ENCODE measurements around the gene ACAD9.

The ACAD9 gene

GRCh38 chr3:128950223-128950938 lies 71.0 kb downstream of the ACAD9 start:
- no peak overlapping the region for H3K4me3 ChIP-seq (ENCODE audit: low read depth, low read length)
- no peak for TF ChIP-seq CTCF (IDR thresholded peaks at IDR 0.05; ENCODE audit: borderline replicate concordance, insufficient read depth, low read depth, low read length)

GRCh38 chr3:128956440-128956839 lies 77.0 kb downstream of the ACAD9 start:
- no peak for TF ChIP-seq CTCF (IDR thresholded peaks at IDR 0.05; ENCODE audit: borderline replicate concordance, insufficient read depth, low read depth, low read length)
- no peak overlapping the region for H3K4me3 ChIP-seq (ENCODE audit: low read depth, low read length)
